ENCODE data around the gene IQCE.

The IQCE gene

GRCh38 chr7:2649139-2649838 is 90.5 kb downstream of the IQCE start:
- Histone ChIP-seq H3K9me3 (ENCODE audit: control insufficient read depth, low read length) (no peaks in the 10 kb centered on the region), H3K27ac (ENCODE audit: low read depth, low read length, severe bottlenecking) (no peak overlapping the region), H3K4me1 (ENCODE audit: control insufficient read depth, insufficient read depth, low read length, poor library complexity, severe bottlenecking) (peaks cover 19% of the 10 kb centered on the region), H3K4me3 (ENCODE audit: extremely low read depth, insufficient read depth, low read length, poor library complexity, severe bottlenecking) (no peak overlapping the region), H3K36me3 (ENCODE audit: control insufficient read depth, insufficient read depth, low read length) (peaks cover 75% of the 10 kb centered on the region)
- 92 to 94% methylated on average over 12 to 14 of the region's 18 CpGs for WGBS, 2 experiments (ENCODE audit: insufficient coverage in 2 of 2)

GRCh38 chr7:2649991-2650390 is 91.2 kb downstream of the IQCE start:
- Histone ChIP-seq H3K36me3 (ENCODE audit: control insufficient read depth, insufficient read depth, low read length) (peaks cover 80% of the 10 kb centered on the region), H3K4me1 (ENCODE audit: control insufficient read depth, insufficient read depth, low read length, poor library complexity, severe bottlenecking) (peaks cover 12% of the 10 kb centered on the region), H3K4me3 (ENCODE audit: extremely low read depth, insufficient read depth, low read length, poor library complexity, severe bottlenecking) (no peak overlapping the region), H3K27ac (ENCODE audit: low read depth, low read length, severe bottlenecking) (no peak overlapping the region), H3K9me3 (ENCODE audit: control insufficient read depth, low read length) (no peaks in the 10 kb centered on the region)
- 95 to 98% methylated on average over 11 of the region's 11 CpGs for whole genome bisulfite sequencing, 2 experiments (ENCODE audit: insufficient coverage in 2 of 2)

DNA sequence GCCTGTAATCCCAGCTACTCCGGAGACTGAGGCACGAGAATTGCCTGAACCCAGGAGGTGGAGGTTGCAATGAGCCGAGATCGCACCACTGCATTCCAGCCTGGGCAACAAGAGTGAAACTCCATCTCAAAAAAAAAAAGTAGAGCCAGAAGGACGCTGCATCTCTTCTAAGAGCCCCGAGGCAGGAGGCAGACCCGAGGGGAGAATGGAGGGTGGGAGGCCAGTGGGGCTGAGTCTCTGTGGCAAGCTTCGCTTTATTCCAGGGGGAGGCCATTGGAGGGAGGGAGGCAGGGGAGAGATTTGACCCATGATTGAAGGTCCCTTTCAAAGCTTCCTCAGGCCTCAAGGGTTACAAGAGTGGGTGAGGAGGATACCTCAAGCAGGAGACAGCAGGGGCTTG is 91.7 kb downstream of the IQCE start:
- no peak overlapping the region for H3K27ac ChIP-seq (ENCODE audit: low read depth, low read length, severe bottlenecking)
- 87 to 95% methylated on average over 5 to 7 of the region's 8 CpGs for WGBS, 2 experiments (ENCODE audit: insufficient coverage in 2 of 2)
- no peaks in the 10 kb centered on the region for H3K9me3 ChIP-seq (ENCODE audit: control insufficient read depth, low read length)
- no peak overlapping the region for H3K4me3 ChIP-seq (ENCODE audit: extremely low read depth, insufficient read depth, low read length, poor library complexity, severe bottlenecking)
- peaks cover 7% of the 10 kb centered on the region for H3K4me1 ChIP-seq (ENCODE audit: control insufficient read depth, insufficient read depth, low read length, poor library complexity, severe bottlenecking)
- H3K36me3 ChIP-seq (ENCODE audit: control insufficient read depth, insufficient read depth, low read length) = peaks cover 85% of the 10 kb centered on the region

DNA sequence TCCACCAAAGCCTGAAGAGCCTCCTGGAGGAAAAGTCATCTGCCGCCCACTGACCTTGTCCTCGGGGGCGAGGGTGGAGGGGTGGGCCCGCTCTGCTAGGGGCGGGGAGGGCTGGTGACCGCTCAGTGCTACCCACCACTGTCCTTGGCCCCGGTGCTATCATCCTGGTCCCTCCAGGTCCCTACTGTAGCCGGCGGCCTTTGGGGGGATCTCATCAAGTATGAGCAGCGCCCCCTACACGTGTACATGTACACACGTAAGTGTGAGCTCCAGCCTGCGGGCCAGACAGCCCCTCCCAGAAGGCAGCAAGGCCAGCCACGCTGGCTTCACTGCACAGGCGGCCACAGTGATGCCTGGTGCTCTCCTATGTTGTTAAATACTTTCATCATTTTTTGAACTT is 92.6 kb downstream of the IQCE start:
- WGBS, 2 experiments (ENCODE audit: insufficient coverage in 2 of 2) = 91% methylated on average over 9 to 13 of the region's 15 CpGs
- Histone ChIP-seq H3K9me3 (ENCODE audit: control insufficient read depth, low read length) (no peaks in the 10 kb centered on the region), H3K4me1 (ENCODE audit: control insufficient read depth, insufficient read depth, low read length, poor library complexity, severe bottlenecking) (peaks cover 2% of the 10 kb centered on the region), H3K27ac (ENCODE audit: low read depth, low read length, severe bottlenecking) (no peak overlapping the region), H3K4me3 (ENCODE audit: extremely low read depth, insufficient read depth, low read length, poor library complexity, severe bottlenecking) (no peak overlapping the region), H3K36me3 (ENCODE audit: control insufficient read depth, insufficient read depth, low read length) (peaks cover 91% of the 10 kb centered on the region)

- no peaks in the 10 kb centered on the region for H3K9me3 ChIP-seq (ENCODE audit: control insufficient read depth, low read length)
- H3K4me1 ChIP-seq (ENCODE audit: control insufficient read depth, insufficient read depth, low read length, poor library complexity, severe bottlenecking) = peaks cover 2% of the 10 kb centered on the region
- no peak overlapping the region for H3K4me3 ChIP-seq (ENCODE audit: extremely low read depth, insufficient read depth, low read length, poor library complexity, severe bottlenecking)
- no peak overlapping the region for H3K27ac ChIP-seq (ENCODE audit: low read depth, low read length, severe bottlenecking)
- peaks cover 91% of the 10 kb centered on the region for H3K36me3 ChIP-seq (ENCODE audit: control insufficient read depth, insufficient read depth, low read length)
- 92% methylated on average over 24 to 26 of the region's 28 CpGs for WGBS, 2 experiments (ENCODE audit: insufficient coverage in 2 of 2)
These were observed 93.3 kb downstream of the IQCE start for GRCh38 chr7:2651847-2652735.

DNA sequence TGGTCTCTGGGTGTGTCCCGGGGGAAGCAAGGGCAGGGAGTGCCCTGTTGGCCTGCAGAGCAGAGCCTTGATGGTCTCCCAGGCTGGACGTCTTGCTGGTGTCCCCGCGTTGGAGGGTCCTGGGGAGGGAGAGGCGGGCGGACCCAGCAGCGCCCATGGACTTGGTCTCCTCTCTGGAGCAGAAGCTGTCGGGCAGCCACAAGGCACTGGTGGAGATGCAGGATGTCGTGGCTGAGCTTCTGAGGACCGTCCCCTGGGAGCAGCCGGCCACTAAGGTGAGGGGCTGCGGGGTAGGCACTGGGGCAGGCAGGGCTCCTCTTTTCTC is 93.9 kb downstream of the IQCE start:
- WGBS, 2 experiments (ENCODE audit: insufficient coverage in 2 of 2) = 96 to 98% methylated on average over 9 to 10 of the region's 12 CpGs
- peaks cover 91% of the 10 kb centered on the region for H3K36me3 ChIP-seq (ENCODE audit: control insufficient read depth, insufficient read depth, low read length)
- no peak overlapping the region for H3K27ac ChIP-seq (ENCODE audit: low read depth, low read length, severe bottlenecking)
- H3K4me1 ChIP-seq (ENCODE audit: control insufficient read depth, insufficient read depth, low read length, poor library complexity, severe bottlenecking) = peaks cover 2% of the 10 kb centered on the region
- H3K9me3 ChIP-seq (ENCODE audit: control insufficient read depth, low read length) = no peaks in the 10 kb centered on the region
- no peak overlapping the region for H3K4me3 ChIP-seq (ENCODE audit: extremely low read depth, insufficient read depth, low read length, poor library complexity, severe bottlenecking)

GRCh38 chr7:2654059-2654458 is 95.3 kb downstream of the IQCE start:
- 88 to 98% methylated on average over 4 to 5 of the region's 5 CpGs for WGBS, 2 experiments (ENCODE audit: insufficient coverage in 2 of 2)
- H3K4me1 ChIP-seq (ENCODE audit: control insufficient read depth, insufficient read depth, low read length, poor library complexity, severe bottlenecking) = peaks cover 2% of the 10 kb centered on the region
- H3K36me3 ChIP-seq (ENCODE audit: control insufficient read depth, insufficient read depth, low read length) = peaks cover 92% of the 10 kb centered on the region
- no peaks in the 10 kb centered on the region for H3K9me3 ChIP-seq (ENCODE audit: control insufficient read depth, low read length)
- no peak overlapping the region for H3K27ac ChIP-seq (ENCODE audit: low read depth, low read length, severe bottlenecking)
- H3K4me3 ChIP-seq (ENCODE audit: extremely low read depth, insufficient read depth, low read length, poor library complexity, severe bottlenecking) = no peak overlapping the region

- Histone ChIP-seq H3K27ac (ENCODE audit: low read depth, low read length, severe bottlenecking) (no peak overlapping the region), H3K36me3 (ENCODE audit: control insufficient read depth, insufficient read depth, low read length) (peaks cover 90% of the 10 kb centered on the region), H3K4me1 (ENCODE audit: control insufficient read depth, insufficient read depth, low read length, poor library complexity, severe bottlenecking) (no peaks in the 10 kb centered on the region), H3K9me3 (ENCODE audit: control insufficient read depth, low read length) (no peaks in the 10 kb centered on the region), H3K4me3 (ENCODE audit: extremely low read depth, insufficient read depth, low read length, poor library complexity, severe bottlenecking) (no peak overlapping the region)
- WGBS, 2 experiments (ENCODE audit: insufficient coverage in 2 of 2) = 97 to 98% methylated on average over 27 to 29 of the region's 29 CpGs
These were observed 97.3 kb downstream of the IQCE start for GRCh38 chr7:2655870-2656614.

DNA sequence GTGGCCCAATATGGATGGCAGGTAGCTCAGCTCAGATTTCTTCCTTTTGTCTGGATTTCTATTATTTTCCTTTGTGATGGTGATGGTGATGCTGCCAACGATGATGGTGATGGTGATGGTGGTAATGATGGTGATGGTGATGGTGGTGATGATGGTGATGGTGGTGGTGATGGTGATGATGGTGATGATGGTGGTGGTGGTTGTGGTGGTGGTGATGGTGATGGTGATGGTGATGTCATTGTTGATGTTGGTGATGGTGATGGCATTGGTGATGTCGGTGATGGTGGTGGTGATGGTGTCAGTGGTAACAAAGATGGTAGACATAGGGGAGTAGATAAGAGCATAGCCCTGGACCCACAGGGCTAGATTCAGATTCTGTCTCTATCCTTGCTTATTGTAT is 98.4 kb downstream of the IQCE start:
- H3K36me3 ChIP-seq (ENCODE audit: control insufficient read depth, insufficient read depth, low read length) = peaks cover 85% of the 10 kb centered on the region
- H3K9me3 ChIP-seq (ENCODE audit: control insufficient read depth, low read length) = no peaks in the 10 kb centered on the region
- 80 to 88% methylated on average over 1 of the region's 2 CpGs for WGBS, 2 experiments (ENCODE audit: insufficient coverage in 2 of 2)
- no peaks in the 10 kb centered on the region for H3K4me1 ChIP-seq (ENCODE audit: control insufficient read depth, insufficient read depth, low read length, poor library complexity, severe bottlenecking)
- no peak overlapping the region for H3K27ac ChIP-seq (ENCODE audit: low read depth, low read length, severe bottlenecking)
- no peak overlapping the region for H3K4me3 ChIP-seq (ENCODE audit: extremely low read depth, insufficient read depth, low read length, poor library complexity, severe bottlenecking)

- H3K27ac ChIP-seq (ENCODE audit: low read depth, low read length, severe bottlenecking) = no peak overlapping the region
- no peaks in the 10 kb centered on the region for H3K9me3 ChIP-seq (ENCODE audit: control insufficient read depth, low read length)
- H3K4me3 ChIP-seq (ENCODE audit: extremely low read depth, insufficient read depth, low read length, poor library complexity, severe bottlenecking) = no peak overlapping the region
- peaks cover 83% of the 10 kb centered on the region for H3K36me3 ChIP-seq (ENCODE audit: control insufficient read depth, insufficient read depth, low read length)
- no peaks in the 10 kb centered on the region for H3K4me1 ChIP-seq (ENCODE audit: control insufficient read depth, insufficient read depth, low read length, poor library complexity, severe bottlenecking)
- WGBS, 2 experiments (ENCODE audit: insufficient coverage in 2 of 2) = 96 to 97% methylated on average over 33 of the region's 33 CpGs
These were observed 99.3 kb downstream of the IQCE start for GRCh38 chr7:2657920-2658671.

All from mesodermal cell (in vitro differentiated cells).